HFFc6 (cell line): ENCODE measurements around the gene GAS2L2. TPM values are rescaled to one million over a fixed set of nuclear protein-coding genes. Genes with fewer than 3 reads are reported as not detected.

ENCODE experiments used
- DNase-seq: peaks from one replicate; pipeline ENCODE4 v3.0.0-alpha.2; 2018
- H3K27ac Mint-ChIP-seq: 2 replicates; pipeline ENCODE4 v1.8.0; 2020; ENCODE audit warnings: mild to moderate bottlenecking, mixed read lengths
- H3K27me3 Mint-ChIP-seq: 2 replicates; pipeline ENCODE4 v1.8.0; 2021; ENCODE audit warnings: mild to moderate bottlenecking, moderate library complexity, mixed read lengths; ENCODE audit not compliant: insufficient read depth
- H3K36me3 Mint-ChIP-seq: 2 replicates; pipeline ENCODE4 v1.8.0; 2021; ENCODE audit warnings: low read depth, mixed read lengths
- H3K4me1 Mint-ChIP-seq: 2 replicates; pipeline ENCODE4 v1.8.0; 2020; ENCODE audit warnings: low read depth, mixed read lengths
- H3K4me3 Mint-ChIP-seq: 2 replicates; pipeline ENCODE4 v1.8.0; 2020; ENCODE audit warnings: mild to moderate bottlenecking, moderate library complexity, mixed read lengths
- H3K9me3 Mint-ChIP-seq: 2 replicates; pipeline ENCODE4 v1.8.0; 2020; ENCODE audit warnings: mild to moderate bottlenecking, mixed read lengths
- CTCF ChIP-seq: fragments of 200-600 bp; sonication (generic); IDR thresholded peaks from 2 replicates; pipeline ENCODE4 v1.5.0; 2021; ENCODE audit warnings: antibody characterized with exemption, mild to moderate bottlenecking
- total RNA-seq, 6 experiments: library from RNA; stranded (reverse); fragmentation: NEBNext Ultra II Directional; extraction: Animal tissue kit (Norgen Biotek cat#: 25700); gene quantifications; 2 replicates in 1 of 6; 3 replicates in 5 of 6; pipeline ENCODE4 v1.2.3, GENCODE V29; 2021

GAS2L2 gene
- total RNA-seq, 6 experiments from 2014 or later = not detected

- H3K9me3 Mint-ChIP-seq = no peaks in the 10 kb centered on the region
- no peak overlapping the region for H3K27ac Mint-ChIP-seq
- H3K36me3 Mint-ChIP-seq = peaks cover 5% of the 10 kb centered on the region; the same call in 1 of the 2 replicates
- H3K4me1 Mint-ChIP-seq = peaks cover 6% of the 10 kb centered on the region
- H3K27me3 Mint-ChIP-seq = no peaks in the 10 kb centered on the region
- no peak for DNase-seq
- H3K4me3 Mint-ChIP-seq = no peak overlapping the region
- no peak for TF ChIP-seq CTCF
Observed at GRCh38 chr17:35716897-35717465, 36.1 kb downstream of the GAS2L2 start.

DNA sequence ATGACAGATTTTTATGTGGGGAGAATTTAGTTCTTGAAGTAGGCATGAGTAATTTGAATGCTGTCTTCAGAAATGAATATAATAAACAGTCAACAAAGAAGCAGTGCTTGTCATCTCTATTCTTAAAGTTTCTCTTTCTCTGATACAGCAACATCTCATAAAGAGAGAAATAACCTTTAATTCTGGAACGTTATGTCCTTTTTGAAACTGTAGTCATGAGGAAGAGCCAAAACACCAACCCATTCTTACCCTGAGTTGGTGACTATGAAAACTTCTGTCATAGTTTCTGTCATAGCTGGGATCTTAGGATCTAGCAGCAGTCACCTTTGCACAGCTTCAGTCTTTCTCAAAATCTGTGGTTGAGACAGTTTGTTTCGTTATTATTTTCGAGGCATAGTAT, 36.9 kb downstream of the GAS2L2 start:
- no peaks in the 10 kb centered on the region for H3K9me3 Mint-ChIP-seq
- H3K27me3 Mint-ChIP-seq = no peaks in the 10 kb centered on the region
- peaks cover 8% of the 10 kb centered on the region for H3K4me1 Mint-ChIP-seq
- H3K36me3 Mint-ChIP-seq = peaks cover 5% of the 10 kb centered on the region
- no peak overlapping the region for H3K4me3 Mint-ChIP-seq
- no peak for TF ChIP-seq CTCF
- DNase-seq = no peak
- no peak overlapping the region for H3K27ac Mint-ChIP-seq

- no peaks in the 10 kb centered on the region for H3K27me3 Mint-ChIP-seq
- H3K27ac Mint-ChIP-seq = no peak overlapping the region
- peaks cover 10% of the 10 kb centered on the region for H3K4me1 Mint-ChIP-seq
- no peak for TF ChIP-seq CTCF
- DNase-seq = no peak
- no peaks in the 10 kb centered on the region for H3K9me3 Mint-ChIP-seq
- peaks cover 8% of the 10 kb centered on the region for H3K36me3 Mint-ChIP-seq
- H3K4me3 Mint-ChIP-seq = no peak overlapping the region
Observed at GRCh38 chr17:35715416-35715815, 37.6 kb downstream of the GAS2L2 start.

DNA sequence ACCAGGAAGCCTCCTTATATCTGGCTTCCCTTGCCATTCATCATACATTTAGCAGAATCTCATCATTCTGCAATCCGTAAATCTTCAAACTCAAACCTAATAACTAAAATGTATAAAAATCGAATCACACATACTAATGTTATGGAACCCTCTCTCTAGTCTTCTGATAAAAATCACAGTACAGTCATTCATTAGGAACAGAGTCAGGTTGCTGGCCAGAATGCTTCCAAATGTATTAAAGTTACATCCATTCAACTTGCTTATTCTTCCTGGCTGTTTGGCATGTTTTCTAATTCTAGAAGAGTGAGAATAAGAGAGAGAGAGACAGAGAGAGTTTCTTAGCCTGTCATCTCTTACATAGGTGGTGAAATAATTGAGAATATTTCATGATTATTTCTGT, 38.1 kb downstream of the GAS2L2 start:
- TF ChIP-seq CTCF = no peak
- Mint-ChIP-seq H3K4me3 (no peak overlapping the region), H3K4me1 (peaks cover 10% of the 10 kb centered on the region), H3K27me3 (no peaks in the 10 kb centered on the region), H3K27ac (no peak overlapping the region), H3K9me3 (no peaks in the 10 kb centered on the region), H3K36me3 (peaks cover 10% of the 10 kb centered on the region)
- DNase-seq = no peak

DNA sequence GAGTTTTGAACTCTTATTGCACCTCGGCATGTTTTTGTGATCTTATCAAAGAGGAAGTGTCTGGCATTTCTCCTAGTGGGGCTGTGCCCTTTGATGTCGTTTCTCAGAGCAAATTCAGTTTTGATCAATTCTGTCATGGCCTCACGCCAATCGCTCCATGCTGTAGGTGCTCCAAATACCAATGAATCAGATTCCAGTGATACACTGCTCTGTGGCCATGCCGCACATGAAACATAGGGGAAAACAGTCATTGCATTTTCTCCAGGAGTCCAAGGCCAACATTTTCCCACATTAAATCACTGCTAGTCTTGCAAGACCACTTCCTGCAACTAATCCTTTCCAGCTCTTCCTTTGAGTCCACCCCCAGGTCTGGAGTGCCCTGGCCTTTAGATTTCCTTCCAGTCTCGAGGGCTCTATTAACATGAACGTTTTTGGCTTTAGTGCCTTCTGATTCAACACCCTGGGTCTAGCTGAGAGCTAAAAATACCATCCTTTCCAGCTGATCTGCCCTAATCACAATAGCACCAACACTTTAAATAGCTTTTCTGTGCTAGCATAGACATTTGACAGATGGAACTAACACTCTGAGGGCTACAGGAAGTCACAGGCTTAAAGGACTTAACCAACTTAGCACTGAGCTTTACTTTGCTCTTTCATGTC, 39.8 kb downstream of the GAS2L2 start:
- no peaks in the 10 kb centered on the region for H3K27me3 Mint-ChIP-seq
- H3K4me1 Mint-ChIP-seq = peaks cover 10% of the 10 kb centered on the region
- peaks cover 10% of the 10 kb centered on the region for H3K36me3 Mint-ChIP-seq
- no peak overlapping the region for H3K4me3 Mint-ChIP-seq
- no peaks in the 10 kb centered on the region for H3K9me3 Mint-ChIP-seq
- TF ChIP-seq CTCF = no peak
- H3K27ac Mint-ChIP-seq = no peak overlapping the region
- peak; percentile 88 for DNase-seq
